HEK293T (cell line): Measurements from ENCODE around the gene GNPTG.

Experiments used
- BHLHE40 ChIP-seq: fragments of 450-650 bp; IDR thresholded peaks from 2 replicates; pipeline ENCODE4 v1.6.1; 2016; ENCODE audit warnings: mild to moderate bottlenecking, moderate library complexity, borderline replicate concordance
- CTBP1 ChIP-seq: fragments of 450-650 bp; IDR thresholded peaks from 2 replicates; pipeline ENCODE4 v1.6.1; 2016; ENCODE audit warnings: borderline replicate concordance
- ELF4 ChIP-seq: fragments of 450-650 bp; IDR thresholded peaks from 2 replicates; pipeline ENCODE4 v1.6.1; 2017; ENCODE audit warnings: antibody characterized with exemption
- FOXA1 ChIP-seq: fragments of 450-650 bp; IDR thresholded peaks from 2 replicates; pipeline ENCODE4 v1.6.1; 2016; ENCODE audit warnings: mild to moderate bottlenecking
- FOXK2 ChIP-seq: fragments of 450-650 bp; IDR thresholded peaks from 2 replicates; pipeline ENCODE4 v1.6.1; 2016; ENCODE audit warnings: mild to moderate bottlenecking
- FOXM1 ChIP-seq: fragments of 450-650 bp; IDR thresholded peaks from 2 replicates; pipeline ENCODE4 v1.6.1; 2017; ENCODE audit warnings: mild to moderate bottlenecking, borderline replicate concordance
- L3MBTL2 ChIP-seq: fragments of 450-650 bp; conservative IDR thresholded peaks from 2 replicates; pipeline ENCODE4 v1.6.1; 2016; ENCODE audit warnings: mild to moderate bottlenecking
- LEF1 ChIP-seq: fragments of 450-650 bp; IDR thresholded peaks from 2 replicates; pipeline ENCODE4 v1.6.1; 2017; ENCODE audit warnings: mild to moderate bottlenecking, borderline replicate concordance
- NFRKB ChIP-seq: fragments of 450-650 bp; IDR thresholded peaks from 2 replicates; pipeline ENCODE4 v1.6.1; 2016; ENCODE audit warnings: mild to moderate bottlenecking, moderate library complexity
- SP1 ChIP-seq: fragments of 450-650 bp; IDR thresholded peaks from 2 replicates; pipeline ENCODE4 v1.6.1; 2017
- SUZ12 ChIP-seq: fragments of 450-650 bp; IDR thresholded peaks from 2 replicates; pipeline ENCODE4 v1.6.1; 2016; ENCODE audit warnings: mild to moderate bottlenecking

GRCh38 chr16:1378804-1379303 lies 27.1 kb downstream of the GNPTG start:
- TF ChIP-seq NFRKB: no peak
- no peak for TF ChIP-seq LEF1
- TF ChIP-seq FOXA1: no peak
- TF ChIP-seq SUZ12: no peak
- no peak for TF ChIP-seq FOXM1
- no peak for TF ChIP-seq ELF4
- TF ChIP-seq BHLHE40: no peak
- TF ChIP-seq SP1: no peak
- TF ChIP-seq FOXK2: no peak
- no peak for TF ChIP-seq CTBP1
- TF ChIP-seq L3MBTL2: no peak
